ENCODE results near the gene PLEKHA8. TPM values are rescaled to one million over a fixed set of nuclear protein-coding genes. Genes with fewer than 3 reads are reported as not detected.

Gene PLEKHA8
- total RNA-seq, 1 donor from 2014 or later = 62.7 TPM

GRCh38 chr7:30119890-30120577, 91.8 kb downstream of the PLEKHA8 start:
- Histone ChIP-seq H3K9me3 (ENCODE audit: low read depth) (no peaks in the 10 kb centered on the region), H3K4me3 (no peak overlapping the region), H3K4me1 (no peaks in the 10 kb centered on the region), H4K20me1 (ENCODE audit: low read depth) (no peaks in the 10 kb centered on the region), H3K36me3 (no peaks in the 10 kb centered on the region), H3K79me2 (ENCODE audit: low read depth) (no peaks in the 10 kb centered on the region), H3K27ac (no peak overlapping the region), H3K4me2 (no peak overlapping the region), H3K27me3 (no peaks in the 10 kb centered on the region), H3K9ac (no peak overlapping the region), H3F3A (ENCODE audit: low read depth) (peaks cover 18% of the 10 kb centered on the region), H2AFZ (replicated peaks) (no peak overlapping the region)
- no peak for DNase-seq (ENCODE audit: low spot score)
- Mint-ChIP-seq H3K4me1 (no peaks in the 10 kb centered on the region), H3K27me3 (ENCODE audit: insufficient read depth, low read depth) (no peaks in the 10 kb centered on the region), H3K27ac (no peak overlapping the region), H3K9me3 (peaks cover under 1% of the 10 kb centered on the region), H3K4me3 (no peak overlapping the region), H3K36me3 (no peaks in the 10 kb centered on the region)
- TF ChIP-seq CTCF (IDR thresholded peaks at IDR 0.05) (no peak), EZH2 (IDR thresholded peaks at IDR 0.05) (no peak), EZH2phosphoT487 (IDR thresholded peaks at IDR 0.05) (no peak)

- Histone ChIP-seq H3K4me1 (peaks cover 4% of the 10 kb centered on the region), H3F3A (ENCODE audit: low read depth) (peaks cover 16% of the 10 kb centered on the region), H3K9me3 (ENCODE audit: low read depth) (no peaks in the 10 kb centered on the region), H3K79me2 (ENCODE audit: low read depth) (peaks cover 3% of the 10 kb centered on the region), H3K4me3 (peak overlapping the region; percentile 82), H3K36me3 (no peaks in the 10 kb centered on the region), H4K20me1 (ENCODE audit: low read depth) (peaks cover 10% of the 10 kb centered on the region), H3K27ac (no peak overlapping the region), H3K27me3 (peaks cover 36% of the 10 kb centered on the region), H3K9ac (no peak overlapping the region), H3K4me2 (peak overlapping the region; percentile 71), H2AFZ (replicated peaks) (peak overlapping the region; percentile 59)
- no peak for TF ChIP-seq EZH2phosphoT487 (IDR thresholded peaks at IDR 0.05)
- Mint-ChIP-seq H3K9me3 (no peaks in the 10 kb centered on the region), H3K27ac (peak overlapping the region; percentile 38), H3K4me3 (peak overlapping the region; percentile 89), H3K36me3 (peaks cover 5% of the 10 kb centered on the region), H3K4me1 (peaks cover 4% of the 10 kb centered on the region), H3K27me3 (ENCODE audit: insufficient read depth, low read depth) (peaks cover 5% of the 10 kb centered on the region)
- DNase-seq (ENCODE audit: low spot score) = no peak
Observed at GRCh38 chr7:30133736-30134610, 105.8 kb downstream of the PLEKHA8 start.

DNA sequence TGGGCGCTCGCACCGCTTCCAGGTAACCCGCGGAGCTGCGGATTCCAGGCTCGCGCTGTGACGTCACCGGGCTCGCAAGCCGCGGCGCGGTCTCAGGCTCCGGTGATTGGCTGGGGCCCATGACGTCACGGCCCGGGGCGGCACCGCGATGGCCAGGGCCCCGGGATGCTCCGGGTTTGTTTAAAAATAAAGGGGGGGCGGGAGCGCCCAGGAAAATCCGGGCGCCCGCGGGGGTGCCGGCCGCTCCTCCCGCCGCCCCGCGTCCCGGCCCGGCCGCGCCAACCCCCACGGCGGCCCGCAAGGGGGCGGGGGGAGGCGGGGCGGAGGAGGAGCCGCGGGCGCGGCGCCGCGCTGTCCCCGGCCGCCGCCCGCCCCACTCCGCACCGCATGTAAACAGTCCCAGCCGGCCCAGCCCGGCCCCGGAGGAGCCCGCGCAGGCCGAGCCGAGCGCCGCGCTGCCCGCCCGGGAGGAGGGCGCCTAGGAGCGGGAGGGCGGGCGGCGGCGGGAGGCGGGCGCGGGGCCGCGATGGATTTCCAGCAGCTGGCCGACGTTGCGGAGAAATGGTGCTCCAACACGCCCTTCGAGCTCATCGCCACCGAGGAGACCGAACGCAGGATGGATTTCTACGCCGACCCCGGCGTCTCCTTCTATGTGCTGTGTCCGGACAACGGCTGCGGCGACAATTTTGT, 106.5 kb downstream of the PLEKHA8 start, which contains the start of gene MTURN:
TSS of gene MTURN (plus strand) at position 376 of the 690 bp plus-strand sequence. CDS start at position 527, 151 bp downstream.
- peaks cover 3% of the 10 kb centered on the region for H3K79me2 ChIP-seq (ENCODE audit: low read depth)
- peak within 1 kb of the TSS; percentile 78 for H2AFZ ChIP-seq (replicated peaks)
- H3K4me3 ChIP-seq = peak within 1 kb of the TSS; percentile 82
- Mint-ChIP-seq H3K4me1 (peaks cover 4% of the 10 kb centered on the region), H3K36me3 (no peaks in the 10 kb centered on the region), H3K27ac (peak within 1 kb of the TSS; percentile 38), H3K4me3 (peak within 1 kb of the TSS; percentile 95), H3K27me3 (ENCODE audit: insufficient read depth, low read depth) (peaks cover 5% of the 10 kb centered on the region), H3K9me3 (no peaks in the 10 kb centered on the region)
- H3K4me2 ChIP-seq = peak within 1 kb of the TSS; percentile 83
- H3K27ac ChIP-seq = no peak within 1 kb of the TSS
- H3F3A ChIP-seq (ENCODE audit: low read depth) = peaks cover 16% of the 10 kb centered on the region
- H3K9me3 ChIP-seq (ENCODE audit: low read depth) = no peaks in the 10 kb centered on the region
- H3K36me3 ChIP-seq = no peaks in the 10 kb centered on the region
- no peak within 1 kb of the TSS for H3K9ac ChIP-seq
- DNase-seq (ENCODE audit: low spot score) = peak; percentile 97
- peaks cover 36% of the 10 kb centered on the region for H3K27me3 ChIP-seq
- H4K20me1 ChIP-seq (ENCODE audit: low read depth) = peaks cover 10% of the 10 kb centered on the region
- TF ChIP-seq CTCF (IDR thresholded peaks at IDR 0.05) = no peak
- TF ChIP-seq EZH2phosphoT487 (IDR thresholded peaks at IDR 0.05) = no peak
- TF ChIP-seq EZH2 (IDR thresholded peaks at IDR 0.05) = no peak
- peaks cover 4% of the 10 kb centered on the region for H3K4me1 ChIP-seq
